CD4-positive, alpha-beta T cell treated with Interleukin-4 for 4 hours (primary cell): ENCODE results near the gene WDFY4.

Experiments used
- DNase-seq: peaks from one replicate; pipeline ENCODE4 v3.0.0-alpha.2; 2020

WDFY4 gene

DNA sequence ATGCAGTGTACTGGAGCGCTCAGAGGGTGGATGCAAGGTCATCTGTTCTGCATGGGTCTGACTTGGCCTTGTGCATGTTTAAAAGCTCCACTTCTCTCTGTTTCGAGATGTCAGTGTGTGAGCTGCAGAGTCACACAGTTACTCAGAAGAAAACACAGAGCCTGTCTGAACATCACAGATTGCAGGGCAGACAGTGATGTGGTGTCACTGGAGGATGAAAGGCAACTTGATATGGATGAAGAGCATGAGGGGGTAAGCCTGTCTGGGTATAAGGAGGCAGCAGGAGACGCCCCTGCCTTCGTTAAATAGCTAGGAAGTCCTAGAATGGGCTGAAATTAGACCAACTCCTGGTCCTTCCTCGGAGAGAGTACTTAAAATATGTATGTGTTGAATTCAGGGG is 322.5 kb downstream of the WDFY4 start:
- DNase-seq, result no peak

DNA sequence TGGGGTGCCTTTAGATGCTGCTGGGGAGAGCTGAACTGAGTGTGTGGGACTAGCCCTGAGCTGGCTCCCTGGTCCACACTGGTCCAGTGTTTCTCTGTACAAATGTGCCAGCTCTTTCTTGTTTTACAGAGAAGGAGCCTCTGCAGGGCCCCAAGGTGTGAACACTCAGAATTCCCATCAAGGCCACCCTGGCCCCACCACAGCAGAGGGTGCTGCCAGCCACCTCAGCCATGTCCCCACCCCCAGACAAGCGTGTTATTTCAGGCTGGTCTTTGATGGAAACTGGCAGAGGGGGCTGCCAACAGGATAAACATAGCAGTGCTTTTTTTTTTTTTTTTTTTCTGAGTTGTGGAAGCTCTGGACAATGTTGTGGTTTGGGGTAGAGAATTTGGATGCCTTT is 323.4 kb downstream of the WDFY4 start:
- DNase-seq, result no peak

DNA sequence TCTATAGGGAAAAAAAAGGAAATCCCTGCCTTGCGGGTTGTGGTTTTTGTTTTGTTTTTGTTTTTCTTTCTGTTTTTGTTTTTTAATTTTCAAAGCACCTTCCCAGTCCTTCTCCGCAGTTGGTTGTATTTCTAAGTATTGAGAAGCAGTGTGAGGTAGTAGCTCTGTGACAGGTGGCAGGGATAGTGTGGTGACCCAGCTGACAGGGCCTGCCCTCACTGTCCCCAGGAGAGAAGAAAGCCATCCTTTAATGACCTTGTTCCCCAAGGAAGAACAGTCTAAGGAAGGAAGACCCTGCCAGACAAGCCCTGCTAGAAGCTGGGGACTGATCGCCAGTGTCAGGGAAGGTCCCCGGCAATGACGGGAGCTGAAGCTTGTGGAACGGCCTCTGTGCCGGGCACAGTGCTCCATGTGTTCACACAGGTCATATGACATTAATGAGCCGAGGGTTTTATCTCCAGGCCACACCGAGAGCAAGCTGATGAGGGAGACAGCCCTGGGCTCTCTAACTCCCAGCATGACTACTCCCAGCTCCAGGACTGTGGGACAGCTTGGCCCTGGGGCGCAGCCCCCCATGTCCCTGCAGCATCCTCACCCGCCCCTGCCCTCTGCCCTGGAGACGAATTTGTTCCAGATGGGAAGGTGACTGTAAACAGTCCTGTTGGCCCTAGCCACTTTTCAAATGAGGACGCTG is 324.0 kb downstream of the WDFY4 start:
- no peak for DNase-seq

DNA sequence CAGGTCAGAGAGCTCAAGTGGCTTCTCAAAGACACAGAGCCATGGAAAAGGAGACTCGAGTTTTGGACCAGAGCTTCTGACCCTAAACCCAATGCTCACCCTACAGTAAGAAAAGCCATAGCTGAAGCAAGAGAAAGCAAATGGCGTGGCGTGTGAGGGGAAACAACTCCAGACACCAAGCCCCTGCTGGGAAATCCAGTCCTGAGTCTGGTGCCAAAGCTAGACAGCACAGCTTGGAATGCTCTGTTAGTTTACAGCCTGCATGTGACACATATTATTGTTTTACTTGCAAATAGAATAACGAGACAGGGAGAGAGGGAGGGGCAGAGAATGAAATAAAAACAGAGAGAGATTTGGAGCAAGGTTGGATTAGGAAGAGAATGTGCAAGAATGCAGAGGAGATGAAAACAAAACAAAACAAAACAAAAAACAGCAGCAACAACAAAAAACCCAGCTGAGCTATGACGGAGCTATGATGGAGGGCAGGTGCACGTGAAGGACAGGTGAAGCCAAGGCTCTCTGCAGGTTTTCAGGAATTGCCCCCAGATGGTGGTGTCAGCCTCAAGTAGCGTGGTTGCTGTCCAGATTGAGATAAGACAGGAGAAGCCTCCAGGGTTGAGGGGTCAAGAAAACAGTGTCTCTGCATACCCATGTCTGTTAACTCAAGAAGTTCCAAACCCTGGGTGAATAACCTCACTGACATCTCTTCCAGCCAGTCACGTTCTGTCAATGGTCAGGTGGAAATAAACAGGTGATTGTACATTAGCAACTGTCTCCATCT is 324.7 kb downstream of the WDFY4 start:
- no peak for DNase-seq

DNA sequence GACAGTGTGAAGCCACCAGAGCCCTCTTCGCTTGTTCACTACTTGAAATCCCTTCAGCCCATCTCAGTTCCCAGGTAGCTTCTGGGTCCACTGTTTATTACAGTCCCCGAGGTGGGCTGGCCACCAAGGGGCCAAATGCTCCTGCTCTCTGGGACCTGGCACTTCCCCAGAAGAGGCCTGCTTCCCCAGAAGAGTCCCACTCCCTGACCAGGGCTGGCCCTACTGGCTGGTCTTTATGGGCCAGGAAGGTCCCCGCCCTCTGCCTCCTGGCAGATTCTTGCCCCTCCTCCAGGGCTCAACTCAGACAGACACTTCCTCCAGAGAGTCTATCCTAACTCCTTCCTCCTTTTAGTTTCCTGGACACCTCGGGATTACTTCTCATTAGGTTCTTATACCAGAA is 325.6 kb downstream of the WDFY4 start:
- DNase-seq, result no peak

DNA sequence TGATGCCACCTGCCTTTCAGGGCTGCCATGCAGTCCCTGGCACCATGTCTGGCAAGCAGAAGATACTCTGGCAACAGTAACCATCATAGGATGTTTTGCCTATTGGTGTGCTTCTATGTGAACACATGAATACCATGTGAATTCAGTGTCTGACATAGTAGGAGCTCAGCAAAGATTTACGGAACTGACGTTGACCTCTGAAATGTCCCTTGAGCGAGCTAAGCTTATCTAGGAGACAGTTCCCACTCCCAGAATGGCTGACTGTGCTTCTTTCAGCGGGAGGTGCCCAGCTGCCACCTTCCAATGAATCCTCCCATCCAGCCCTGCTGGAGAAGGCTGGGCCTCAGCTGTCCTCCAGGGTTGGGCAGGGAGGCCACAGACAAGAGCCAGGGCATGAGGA is 326.2 kb downstream of the WDFY4 start:
- no peak for DNase-seq

- DNase-seq, result no peak
Observed at GRCh38 chr10:49011756-49012155, 327.1 kb downstream of the WDFY4 start.

DNA sequence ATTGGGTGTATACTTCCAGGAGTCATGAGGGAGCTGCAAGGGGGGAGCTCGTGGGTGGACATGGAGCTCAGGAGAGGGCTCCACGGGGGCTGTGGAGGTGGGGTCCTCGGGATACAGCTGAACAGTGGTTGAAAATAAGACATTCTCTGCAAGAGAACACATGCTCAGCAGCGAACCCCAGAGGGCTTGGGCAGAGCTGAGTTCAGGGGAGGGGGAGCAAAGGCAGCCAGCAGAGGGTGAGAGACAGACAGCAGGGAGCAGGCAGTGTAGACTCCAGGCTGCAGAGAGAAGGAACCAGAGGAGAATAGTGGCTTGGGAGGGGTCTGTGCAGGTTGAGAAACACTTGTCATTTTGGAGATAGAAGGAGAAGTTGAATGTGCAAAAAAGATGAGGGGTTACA is 327.9 kb downstream of the WDFY4 start:
- no peak for DNase-seq

DNA sequence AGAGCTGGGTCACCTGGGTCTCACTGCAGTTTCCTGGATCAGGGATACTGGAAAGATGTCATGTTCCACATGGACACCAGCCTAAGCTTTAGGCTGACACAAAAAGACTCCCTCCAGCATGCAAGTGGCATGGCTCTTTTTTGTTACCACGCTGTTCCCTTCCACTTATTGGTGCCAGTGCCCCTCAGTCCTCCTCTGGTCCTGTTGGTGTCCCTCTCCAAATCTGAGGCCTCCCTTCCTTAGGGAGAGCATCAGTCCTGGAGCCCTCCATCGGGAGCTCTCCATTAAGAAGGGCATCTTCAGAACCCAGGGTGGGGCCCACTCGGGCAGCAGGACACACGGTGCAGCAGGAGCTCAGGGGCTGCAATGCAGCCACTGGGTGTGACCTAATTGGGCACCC is 331.0 kb downstream of the WDFY4 start:
- no peak for DNase-seq

GRCh38 chr10:49021685-49022084 is 337.0 kb downstream of the WDFY4 start:
- no peak for DNase-seq

- no peak for DNase-seq
Observed at GRCh38 chr10:49023071-49023470, 338.4 kb downstream of the WDFY4 start.

DNA sequence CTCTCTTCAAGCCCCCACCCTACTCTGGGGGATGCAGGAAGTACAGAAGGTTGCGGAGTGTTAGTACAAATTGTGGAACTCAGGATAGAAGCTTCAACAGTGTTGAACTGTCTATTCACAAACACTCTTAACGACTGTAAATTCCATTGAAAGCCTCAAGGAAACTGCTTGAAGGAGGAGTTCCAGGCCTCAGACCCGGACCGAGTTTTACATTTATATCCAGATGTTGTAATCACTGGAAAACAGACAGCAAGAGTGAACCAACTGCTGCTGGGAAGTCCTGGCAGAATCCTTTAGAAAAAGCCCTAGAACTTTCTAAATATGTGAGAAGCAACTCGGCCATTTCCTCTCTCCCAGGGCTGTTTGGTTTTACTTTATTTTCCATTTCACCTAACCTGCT is 339.1 kb downstream of the WDFY4 start:
- no peak for DNase-seq

- no peak for DNase-seq
Observed at GRCh38 chr10:49024484-49024883, 339.8 kb downstream of the WDFY4 start.

DNA sequence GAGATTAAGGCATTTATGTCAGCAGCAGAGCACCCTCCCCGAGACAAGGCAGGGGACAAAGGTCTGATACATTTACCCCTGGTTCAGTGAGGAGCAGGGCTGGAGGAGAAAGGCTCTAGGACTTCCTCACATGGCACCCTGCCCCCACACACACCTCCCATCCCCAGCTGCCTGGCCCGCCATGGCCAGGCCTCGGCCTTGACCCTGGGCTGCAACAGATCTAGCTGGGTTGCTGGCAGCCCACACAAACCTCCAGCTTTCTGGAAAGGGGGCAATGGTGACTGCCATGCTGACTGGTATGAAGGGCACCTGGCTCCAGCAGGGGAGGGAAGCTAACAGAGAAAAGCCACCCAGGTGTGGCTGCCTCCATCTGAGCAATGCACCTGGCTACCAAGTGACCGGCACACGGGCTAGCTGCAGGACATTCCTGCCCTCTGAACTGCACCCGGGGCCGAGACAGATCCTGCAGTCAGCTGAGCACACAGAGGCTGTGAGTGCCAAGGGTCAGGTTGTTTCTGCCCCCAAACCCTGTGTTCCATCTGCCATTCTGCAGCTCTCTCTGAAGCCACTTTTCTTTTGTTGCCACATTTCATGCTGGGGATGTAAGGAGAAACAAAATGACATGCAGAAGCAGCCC is 340.8 kb downstream of the WDFY4 start:
- DNase-seq, result no peak

- no peak for DNase-seq
Observed at GRCh38 chr10:49028639-49029038, 344.0 kb downstream of the WDFY4 start.

GRCh38 chr10:49029666-49030065 is 345.0 kb downstream of the WDFY4 start:
- DNase-seq, result no peak
